ENCODE measurements around the gene VARS2.

- TF ChIP-seq CTCF (IDR thresholded peaks at IDR 0.05 in 8 of 11, conservative IDR thresholded peaks at IDR 0.05 in 3 of 11) = no peak
- TF ChIP-seq POLR2AphosphoS5 (IDR thresholded peaks at IDR 0.05) = no peak
- no peak for TF ChIP-seq POLR2A (IDR thresholded peaks at IDR 0.05)
Observed at GRCh38 chr6:30944051-30944450, 30.0 kb downstream of the VARS2 start.
